Myocyte (in vitro differentiated cells): ENCODE results near the gene KAT6B. TPM values are rescaled to one million over a fixed set of nuclear protein-coding genes. Genes with fewer than 3 reads are reported as not detected.
A peak's percentile ranks its signal among the peaks of the same experiment; 100 is the strongest.
"Not testable (repeated sequence)": the region's sequence is repeated elsewhere in the genome, so short reads cannot be mapped to it uniquely, and the experiment has no call there.

Experiments
- DNase-seq: peaks from one replicate; pipeline ENCODE4 v3.0.0-alpha.2; 2012; ENCODE audit warnings: low read depth
- polyA plus RNA-seq: library from polyadenylated mRNA; unstranded; fragments of >200 nt; gene quantifications from one replicate; pipeline ENCODE4 v1.2.1, GENCODE V29; 2012; ENCODE audit warnings: missing spikeins
- total RNA-seq: library from RNA; depleted of rRNA; stranded (reverse); fragments of >200 nt; gene quantifications from 2 replicates; pipeline ENCODE4 v1.2.3, GENCODE V29; 2014

Gene KAT6B
- 11.6 and 13.1 TPM in 2 replicates for total RNA-seq
- polyA plus RNA-seq: 5.1 TPM

DNA sequence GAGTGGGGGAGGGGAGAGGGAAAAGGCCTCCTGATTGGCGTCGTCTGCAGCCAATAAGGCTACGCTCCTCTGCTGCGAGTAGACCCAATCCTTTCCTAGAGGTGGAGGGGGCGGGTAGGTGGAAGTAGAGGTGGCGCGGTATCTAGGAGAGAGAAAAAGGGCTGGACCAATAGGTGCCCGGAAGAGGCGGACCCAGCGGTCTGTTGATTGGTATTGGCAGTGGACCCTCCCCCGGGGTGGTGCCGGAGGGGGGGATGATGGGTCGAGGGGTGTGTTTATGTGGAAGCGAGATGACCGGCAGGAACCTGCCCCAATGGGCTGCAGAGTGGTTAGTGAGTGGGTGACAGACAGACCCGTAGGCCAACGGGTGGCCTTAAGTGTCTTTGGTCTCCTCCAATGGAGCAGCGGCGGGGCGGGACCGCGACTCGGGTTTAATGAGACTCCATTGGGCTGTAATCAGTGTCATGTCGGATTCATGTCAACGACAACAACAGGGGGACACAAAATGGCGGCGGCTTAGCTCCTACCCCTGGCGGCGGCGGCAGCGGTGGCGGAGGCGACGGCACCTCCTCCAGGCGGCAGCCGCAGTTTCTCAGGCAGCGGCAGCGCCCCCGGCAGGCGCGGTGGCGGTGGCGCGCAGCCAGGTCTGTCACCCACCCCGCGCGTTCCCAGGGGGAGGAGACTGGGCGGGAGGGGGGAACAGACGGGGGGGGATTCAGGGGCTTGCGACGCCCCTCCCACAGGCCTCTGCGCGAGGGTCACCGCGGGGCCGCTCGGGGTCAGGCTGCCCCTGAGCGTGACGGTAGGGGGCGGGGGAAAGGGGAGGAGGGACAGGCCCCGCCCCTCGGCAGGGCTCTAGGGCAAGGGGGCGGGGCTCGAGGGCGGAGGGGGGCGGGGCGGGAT, at the start of gene KAT6B:
KAT6B (plus strand) TSS at position 459 of the 903 bp plus-strand sequence. CDS start 16,258 bp downstream, outside the sequence.
- DNase-seq: peak; percentile 100

DNA sequence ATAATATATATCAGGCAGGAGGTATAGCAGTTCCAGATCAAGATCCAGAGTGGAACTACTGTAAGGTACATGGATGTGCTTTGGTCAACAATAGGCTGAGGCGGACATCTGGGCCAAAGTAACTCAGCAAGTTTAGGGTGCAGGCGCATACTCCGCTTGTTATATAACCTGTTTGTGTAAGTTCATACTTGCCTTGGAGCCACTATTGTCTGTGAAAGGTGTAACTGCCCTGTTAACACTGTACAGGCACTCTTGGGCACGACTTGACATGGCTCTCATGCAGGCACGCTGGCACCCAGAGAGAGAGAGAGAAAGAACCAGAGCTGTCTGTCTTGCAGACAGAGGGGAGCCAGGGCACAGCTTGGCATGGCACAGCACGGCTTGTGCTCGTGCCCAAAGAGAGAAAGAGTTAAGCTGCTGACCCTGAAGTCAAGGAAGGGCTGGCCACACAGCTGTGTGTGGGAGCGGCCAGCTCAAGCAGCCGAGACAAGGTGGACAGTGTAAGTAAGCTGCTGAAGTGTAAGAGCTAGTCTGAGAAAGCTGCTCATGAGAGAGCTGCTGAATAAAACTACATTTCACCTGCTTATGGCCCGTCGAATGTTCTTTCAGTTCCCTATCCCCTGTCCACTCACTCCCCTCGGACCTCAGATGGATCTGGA, 47.8 kb upstream of the KAT6B start:
- no peak for DNase-seq

DNA sequence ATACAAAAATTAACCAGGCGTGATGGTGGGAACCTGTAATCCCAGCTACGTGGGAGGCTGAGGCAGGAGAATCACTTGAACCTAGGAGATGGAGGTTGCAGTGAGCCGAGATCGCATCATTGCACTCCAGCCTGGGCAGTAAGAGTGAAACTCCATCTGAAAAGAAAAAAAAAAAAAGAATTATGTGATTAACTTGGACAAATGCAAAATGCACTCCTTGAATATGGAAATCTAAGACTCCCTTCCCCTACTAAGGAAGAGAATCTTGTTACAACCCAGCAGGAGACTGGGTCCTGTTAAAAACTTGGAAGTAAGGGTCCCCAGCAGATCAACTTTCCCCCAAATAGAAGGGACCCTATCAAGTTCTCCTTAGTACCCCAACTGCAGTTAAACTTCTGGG, 44.5 kb upstream of the KAT6B start:
- DNase-seq: not testable (repeated sequence)

DNA sequence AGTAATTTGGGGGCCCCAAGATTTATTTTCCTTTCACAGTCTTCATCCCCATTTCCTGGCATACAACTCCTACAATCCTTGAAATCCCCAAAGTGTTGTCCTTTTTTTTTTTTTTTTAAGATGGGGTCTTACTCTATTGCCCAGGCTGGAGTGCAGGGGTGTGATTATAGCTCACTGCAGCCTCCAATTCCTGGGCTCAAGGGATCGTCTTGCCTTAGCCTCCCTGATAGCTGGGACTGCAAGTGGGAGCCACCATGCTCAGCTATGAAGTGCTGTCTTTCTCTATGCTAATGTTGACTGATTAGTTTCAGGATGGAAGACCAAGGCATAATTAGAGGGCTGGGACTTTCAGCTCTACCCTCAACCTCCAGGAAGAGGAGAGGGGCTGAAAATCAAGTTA, 41.9 kb upstream of the KAT6B start:
- DNase-seq: no peak

DNA sequence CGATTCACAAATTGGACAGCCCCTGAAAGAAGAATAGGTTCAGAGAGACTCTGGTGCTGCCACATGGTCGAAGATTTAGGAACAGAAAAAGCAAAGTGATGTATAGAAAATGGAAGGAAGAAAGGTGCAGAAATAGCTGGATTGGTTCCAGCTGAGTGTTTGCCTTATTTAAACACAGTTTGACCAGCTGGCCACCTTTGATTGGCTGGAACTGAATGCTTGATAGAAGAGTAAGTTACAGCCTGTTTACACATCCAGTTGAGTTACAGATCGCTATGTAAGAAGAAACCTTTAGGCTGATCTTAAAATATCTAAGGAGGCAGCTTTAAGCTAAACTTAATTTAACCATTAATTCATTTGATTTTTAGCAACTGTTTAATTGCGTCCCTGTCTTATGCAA, 40.3 kb upstream of the KAT6B start:
- no peak for DNase-seq

DNA sequence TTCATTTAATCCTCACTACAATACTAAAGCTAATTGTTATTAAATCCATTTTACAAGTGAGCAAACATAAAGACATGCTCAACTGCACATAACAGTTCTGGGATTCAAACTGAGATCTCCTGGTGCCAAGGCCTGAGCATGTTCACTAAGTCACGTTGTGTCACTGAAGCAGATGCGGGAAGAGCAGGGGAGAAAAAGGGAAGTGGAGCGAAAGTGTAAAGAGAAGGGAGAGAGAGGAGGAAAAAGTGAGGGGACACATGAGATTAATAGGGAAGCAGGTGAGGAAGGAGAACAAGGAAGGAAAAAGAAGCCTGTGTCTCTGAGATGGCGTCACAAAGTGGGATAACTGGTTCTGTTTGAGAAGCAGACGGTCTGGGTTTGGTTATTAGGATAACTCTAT, 38.9 kb upstream of the KAT6B start:
- DNase-seq: no peak

DNA sequence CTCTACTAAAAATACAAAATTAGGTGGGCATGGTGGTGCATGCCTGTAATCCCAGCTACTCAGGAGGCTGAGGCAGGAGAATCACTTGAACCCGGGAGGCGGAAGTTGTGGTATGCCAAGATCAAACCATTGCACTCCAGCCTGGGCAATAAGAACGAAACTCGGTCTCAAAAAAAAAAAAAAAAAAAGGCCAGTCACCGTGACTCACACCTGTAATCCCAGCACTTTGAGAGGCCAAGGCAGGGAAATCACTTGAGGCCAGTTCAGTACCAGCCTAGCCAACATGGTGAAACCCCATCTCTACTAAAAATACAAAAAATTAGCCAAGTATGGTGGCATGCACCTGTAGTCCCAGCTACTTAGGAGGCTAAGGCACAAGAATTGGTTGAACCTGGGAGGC, 34.4 kb upstream of the KAT6B start:
- not testable (repeated sequence) for DNase-seq

DNA sequence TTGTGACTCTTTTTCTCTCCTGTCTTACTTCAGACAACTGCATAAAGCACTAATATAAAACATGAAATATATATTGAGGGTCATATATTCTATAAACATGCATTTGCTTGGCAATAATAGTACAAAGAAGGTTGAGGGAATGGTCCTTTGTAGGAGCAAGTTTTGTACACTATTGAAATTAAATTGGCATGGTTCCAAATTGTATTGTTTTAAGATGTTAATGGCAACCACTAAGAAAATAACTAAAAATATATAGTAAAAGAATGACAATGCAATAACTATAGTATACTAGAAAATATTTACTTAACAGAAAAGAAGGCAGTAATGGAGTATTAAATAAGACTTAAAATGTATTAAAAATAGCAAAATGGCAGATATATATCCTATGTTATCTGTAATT, 33.7 kb upstream of the KAT6B start:
- DNase-seq: no peak

DNA sequence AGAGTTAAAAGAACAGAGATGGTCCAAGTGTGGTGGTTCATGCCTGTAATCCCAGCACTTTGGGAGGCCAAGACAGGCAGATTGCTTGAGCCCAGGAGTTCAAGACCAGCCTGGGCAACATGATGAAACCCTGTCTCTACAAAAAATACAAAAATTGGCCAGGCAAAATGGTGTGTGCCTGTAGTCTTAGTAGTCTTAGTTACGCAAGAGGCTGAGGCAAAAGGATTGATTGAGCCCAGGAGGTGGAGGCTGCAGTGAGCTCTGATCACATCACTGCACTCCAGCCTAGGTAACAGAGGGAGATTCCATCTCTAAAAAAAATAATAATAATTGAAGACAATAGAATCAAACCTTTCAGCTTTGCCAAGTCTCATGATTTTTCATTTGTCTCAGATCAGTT, 33.2 kb upstream of the KAT6B start:
- DNase-seq: not testable (repeated sequence)

DNA sequence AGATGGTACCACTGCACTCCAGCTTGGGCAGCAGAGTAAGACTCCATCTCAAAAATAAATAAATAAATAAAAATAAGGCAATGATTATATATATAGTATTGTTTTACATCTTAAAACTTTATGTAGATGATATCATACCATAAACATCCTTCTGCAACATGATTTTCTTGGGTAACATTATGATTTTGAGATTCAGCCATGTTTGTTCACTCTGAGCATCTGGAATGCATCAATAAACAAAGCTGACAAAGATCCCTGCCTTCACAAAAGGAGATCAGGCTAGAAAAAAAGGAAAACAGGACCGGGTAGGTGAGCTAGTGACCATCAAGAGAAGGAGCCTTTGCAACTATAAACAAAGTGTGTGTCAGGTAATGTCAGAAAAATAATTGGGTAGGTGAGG, 31.9 kb upstream of the KAT6B start:
- no peak for DNase-seq

DNA sequence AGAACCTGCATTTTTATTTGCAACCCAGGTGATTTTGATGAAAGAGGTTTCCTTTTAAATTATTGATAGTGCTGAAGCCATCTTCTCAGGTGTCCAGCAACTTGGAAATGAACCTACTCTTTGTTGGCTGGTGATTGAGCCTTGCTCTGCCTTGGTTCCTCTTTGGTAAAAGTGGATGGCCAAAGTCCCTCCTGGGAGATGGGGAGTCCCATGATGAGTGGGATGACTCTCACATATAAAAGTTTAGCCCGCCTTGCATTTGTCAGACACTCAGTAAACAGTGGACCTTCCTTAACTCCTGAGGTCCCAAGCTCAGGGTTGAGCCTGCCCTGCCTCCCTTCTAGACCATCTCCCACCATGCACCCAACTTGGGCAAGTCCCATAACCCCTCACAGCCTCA, 28.9 kb upstream of the KAT6B start:
- DNase-seq: no peak

DNA sequence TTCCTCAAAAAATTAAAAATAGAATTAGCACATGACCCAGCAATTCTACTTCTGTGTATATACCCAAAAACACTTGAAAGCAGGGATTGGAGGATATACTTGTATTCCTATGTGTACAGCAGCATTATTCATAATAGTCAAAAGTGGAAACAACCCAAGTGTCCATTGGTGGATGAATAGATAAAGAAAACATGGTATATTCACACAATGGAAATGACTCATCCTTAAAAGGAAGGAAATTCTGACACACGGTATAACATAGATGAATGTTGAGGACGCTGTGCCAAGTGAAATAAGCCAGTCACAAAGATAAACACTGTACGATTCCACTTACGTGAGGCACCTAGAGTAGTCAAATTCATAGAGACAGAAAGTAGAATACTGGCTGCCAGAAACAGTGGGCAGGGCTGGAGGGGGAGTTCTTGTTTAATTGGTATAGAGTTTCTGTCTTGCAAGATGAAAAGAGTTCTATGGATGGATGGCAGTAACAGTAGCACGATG, 26.6 kb upstream of the KAT6B start:
- no peak for DNase-seq

DNA sequence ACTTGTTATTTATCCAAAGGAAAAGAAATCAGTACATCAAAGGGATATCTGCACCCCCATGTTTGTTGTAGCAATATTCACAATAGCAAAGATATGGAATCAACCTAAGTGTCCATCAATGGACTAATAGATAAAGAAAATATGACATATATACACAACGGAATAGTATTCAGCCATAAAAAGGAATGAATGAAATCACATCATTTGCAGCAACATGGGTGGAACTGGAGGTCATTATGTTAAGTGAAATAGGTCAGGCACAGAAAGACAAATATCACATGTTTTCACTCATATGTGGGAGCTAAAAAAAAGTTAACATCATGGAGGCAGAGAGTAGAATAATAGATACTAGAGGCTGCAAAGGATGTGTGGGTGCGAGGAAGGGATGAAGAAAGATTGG, 25.0 kb upstream of the KAT6B start:
- DNase-seq: no peak

DNA sequence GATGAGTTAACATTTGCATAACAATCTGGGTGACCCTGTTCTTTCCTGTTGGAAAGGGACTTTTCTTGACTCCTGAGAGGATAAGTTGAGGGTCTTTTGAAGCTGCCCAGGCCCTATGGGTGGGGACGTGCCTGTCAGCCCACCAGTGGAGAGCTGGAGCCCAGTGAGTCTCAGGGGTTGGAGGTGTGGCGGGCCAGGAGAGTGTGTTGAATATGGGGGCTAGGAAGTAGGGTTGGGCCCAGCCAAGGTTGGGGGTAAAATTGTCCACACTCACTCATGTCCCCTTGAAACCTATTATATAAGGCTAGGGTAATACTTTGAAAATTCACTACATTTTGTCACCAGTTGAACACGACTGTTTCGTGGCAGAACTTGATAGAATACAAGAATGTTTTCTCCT, 17.9 kb upstream of the KAT6B start:
- DNase-seq: no peak

DNA sequence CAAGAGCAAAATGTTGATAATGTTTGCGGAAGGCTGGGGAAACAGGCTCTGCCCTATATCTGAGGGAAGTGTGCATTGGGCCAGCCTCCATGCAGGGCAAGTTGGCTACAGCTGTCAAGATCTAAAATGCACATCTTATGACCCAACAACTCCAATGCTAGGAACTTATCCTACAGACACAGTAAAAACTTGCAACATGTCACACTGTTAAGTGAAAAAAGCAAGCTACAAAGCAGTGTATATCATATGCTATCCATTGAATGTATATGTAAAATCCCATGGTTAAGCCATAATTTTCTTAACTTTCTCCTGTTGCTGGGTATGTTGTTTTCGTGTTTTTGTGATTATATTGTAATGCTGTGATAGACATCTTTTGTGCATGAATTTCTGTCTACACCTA, 16.3 kb upstream of the KAT6B start:
- no peak for DNase-seq

DNA sequence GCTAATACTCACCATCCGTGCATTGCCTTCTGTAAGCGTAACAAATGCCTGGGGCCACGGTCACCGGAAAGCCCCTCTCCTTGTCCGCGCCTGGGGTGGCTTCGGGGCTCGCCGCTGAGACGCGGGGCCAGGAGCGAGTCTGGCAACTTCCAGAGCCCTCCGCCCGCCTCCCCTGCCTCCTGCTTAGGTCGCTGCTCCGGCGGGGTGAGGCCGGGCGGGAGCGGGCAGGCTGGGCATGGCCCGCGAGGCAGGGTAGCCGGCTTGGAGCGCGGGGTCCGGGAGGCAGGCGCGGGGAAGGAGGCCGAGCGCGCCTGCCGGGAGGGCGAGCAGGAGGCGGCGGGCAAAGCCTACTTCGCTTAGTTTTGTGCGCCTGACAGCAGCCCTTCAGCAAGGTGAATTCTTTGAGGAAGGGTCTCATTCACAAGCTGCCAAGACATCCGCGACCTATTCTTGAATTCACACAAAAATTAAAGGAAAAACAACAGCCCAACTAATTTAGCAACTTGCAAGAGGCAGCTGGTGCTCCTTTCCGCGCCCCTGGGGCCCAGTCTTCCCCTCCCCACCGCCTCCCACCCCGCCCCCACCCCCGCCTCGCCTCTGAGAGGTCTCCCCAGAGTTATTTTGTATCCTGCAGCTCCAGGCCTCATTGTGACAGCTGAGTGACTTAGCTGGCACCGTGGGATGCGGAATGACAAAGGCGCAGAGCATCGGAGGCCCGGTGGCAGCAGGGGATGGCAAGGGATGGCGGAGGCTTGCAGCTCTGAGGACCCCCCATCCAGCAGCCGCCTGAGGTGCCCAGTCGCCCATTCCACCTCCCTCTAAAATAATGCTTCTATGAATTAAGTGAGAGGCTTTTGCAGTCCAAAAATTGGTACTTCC, 12.8 kb upstream of the KAT6B start:
- DNase-seq: no peak

DNA sequence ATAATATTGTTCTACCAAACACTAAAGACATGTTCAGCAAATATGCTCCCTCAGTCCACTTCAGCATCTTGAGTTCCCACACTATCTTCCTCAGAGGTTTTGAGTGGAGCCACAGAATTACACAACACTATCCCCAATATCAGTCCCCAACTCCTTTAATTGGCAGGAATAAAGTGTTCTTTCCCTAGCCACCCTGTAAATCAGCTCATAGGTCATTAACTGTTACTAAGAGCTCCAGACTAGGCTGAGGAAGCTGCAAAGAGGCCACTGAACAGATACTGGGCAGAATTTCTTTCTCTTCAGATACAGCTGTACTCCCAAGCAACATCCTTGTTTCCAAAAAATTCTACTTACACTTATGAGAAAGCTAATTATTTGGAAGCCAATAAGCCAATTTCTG, 11.6 kb upstream of the KAT6B start:
- DNase-seq: no peak

DNA sequence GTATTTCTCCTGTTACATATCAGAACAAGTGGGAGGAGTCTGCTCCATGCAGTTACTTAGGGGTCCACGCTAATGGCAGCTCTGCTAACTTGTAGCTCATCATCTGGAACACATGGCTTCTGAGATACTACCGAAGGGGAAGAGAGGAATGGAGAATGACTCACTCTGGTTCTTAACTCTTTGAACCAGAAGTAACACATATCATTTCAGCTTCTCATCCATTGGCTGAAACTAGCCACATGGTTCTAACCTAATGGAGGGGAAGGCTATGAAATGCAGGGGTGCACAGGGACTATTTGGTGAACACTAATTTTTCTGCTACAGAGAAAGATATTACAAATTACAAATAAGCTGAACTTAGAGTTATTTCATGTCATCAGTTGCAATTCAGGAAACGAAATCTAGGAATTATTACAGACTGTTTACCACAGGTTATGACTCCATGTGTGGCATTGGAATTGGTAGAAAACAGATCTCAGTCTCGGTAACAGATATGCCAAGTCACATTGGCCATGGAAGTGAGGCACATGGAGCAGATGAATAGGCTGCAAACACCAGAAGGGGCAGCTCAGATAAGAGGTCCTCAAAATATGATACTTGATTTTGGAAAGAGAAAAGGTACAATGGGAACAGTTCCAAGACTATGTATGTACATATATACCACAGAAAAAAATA, 9.4 kb upstream of the KAT6B start:
- DNase-seq: no peak

DNA sequence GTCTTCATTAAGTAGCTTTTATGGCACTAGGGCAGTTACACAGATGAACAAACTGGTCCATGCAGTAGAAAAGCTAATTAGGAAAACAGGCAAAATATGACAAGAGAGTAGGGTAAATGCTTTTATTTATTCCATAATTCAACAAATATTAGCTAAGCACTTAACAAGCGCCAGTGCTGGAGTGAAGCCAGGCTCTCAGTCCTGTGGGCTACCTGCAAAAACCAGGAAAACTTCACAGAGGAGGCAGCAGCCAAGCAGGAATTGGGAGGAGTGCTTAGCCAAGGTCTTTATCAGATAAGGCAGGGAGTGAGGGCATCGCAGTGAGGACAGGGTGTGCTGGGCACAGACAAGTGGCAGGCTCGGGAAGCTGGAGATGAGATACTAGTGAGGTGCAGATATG, 4.9 kb upstream of the KAT6B start:
- no peak for DNase-seq

DNA sequence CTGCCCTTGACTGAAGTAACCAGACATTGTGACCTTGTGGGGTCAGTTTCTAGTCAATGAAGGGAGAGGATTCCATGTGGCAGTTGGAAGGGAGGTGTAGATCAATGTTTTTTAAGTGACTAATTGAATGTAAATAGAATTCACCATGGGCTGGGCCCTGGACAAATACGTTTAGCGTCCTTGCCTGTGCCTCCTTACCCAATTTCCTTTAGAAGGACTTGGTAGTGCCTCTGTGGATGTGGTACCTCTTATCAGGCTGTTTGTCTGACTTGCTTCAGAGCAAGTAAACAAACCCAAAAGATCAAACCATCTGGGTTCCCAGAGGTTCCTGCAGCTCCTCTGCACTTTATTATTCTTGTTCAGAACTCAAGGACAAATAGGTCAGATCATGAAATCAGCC, 4.3 kb upstream of the KAT6B start:
- no peak for DNase-seq

DNA sequence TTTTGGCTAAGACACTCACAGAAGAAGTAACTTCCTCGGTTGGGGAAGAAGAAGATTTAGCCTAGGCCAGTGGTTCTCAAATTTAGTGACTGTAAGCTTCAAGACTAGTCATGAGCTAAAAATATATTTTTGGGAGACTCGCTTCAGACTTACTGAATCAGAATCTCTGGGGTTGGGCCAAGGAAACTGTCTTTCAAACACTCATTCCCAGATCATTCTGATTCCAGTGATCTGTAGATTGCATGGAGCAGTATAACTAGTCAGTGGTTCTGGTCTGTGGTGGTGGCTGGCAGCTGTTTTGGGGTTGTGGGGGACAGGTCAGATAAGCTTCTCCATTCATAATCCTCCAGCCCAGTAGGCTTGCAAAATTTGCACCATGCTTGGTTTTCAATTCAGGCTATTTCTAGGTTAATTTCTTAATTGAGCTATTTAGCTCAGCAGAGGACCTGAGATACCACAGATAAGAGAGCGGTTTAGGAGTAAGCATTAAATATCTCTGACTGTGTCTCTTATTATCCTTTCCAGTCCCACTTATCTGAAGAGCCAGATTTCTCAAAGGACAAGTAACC, 3.8 kb upstream of the KAT6B start:
- DNase-seq: peak; percentile 85
